ENCODE results near the gene P4HA2.

The P4HA2 gene

GRCh38 chr5:132203916-132204315, 23.7 kb downstream of the P4HA2 start:
- no peak for DNase-seq (ENCODE audit: extremely low read depth, low read depth)
- no peak overlapping the region for H3K4me3 ChIP-seq (replicated peaks; ENCODE audit: low read depth, low read length)
- no peak for TF ChIP-seq CTCF (IDR thresholded peaks at IDR 0.05; ENCODE audit: low read depth, low read length, missing control alignments)

GRCh38 chr5:132203464-132203818, 24.2 kb downstream of the P4HA2 start:
- DNase-seq (ENCODE audit: extremely low read depth, low read depth): no peak
- no peak overlapping the region for H3K4me3 ChIP-seq (replicated peaks; ENCODE audit: low read depth, low read length)
- no peak for TF ChIP-seq CTCF (IDR thresholded peaks at IDR 0.05; ENCODE audit: low read depth, low read length, missing control alignments)

- no peak overlapping the region for H3K4me3 ChIP-seq (replicated peaks; ENCODE audit: low read depth, low read length)
- TF ChIP-seq CTCF (IDR thresholded peaks at IDR 0.05; ENCODE audit: low read depth, low read length, missing control alignments): no peak
- DNase-seq (ENCODE audit: extremely low read depth, low read depth): no peak
These were observed 24.8 kb downstream of the P4HA2 start for GRCh38 chr5:132202711-132203463.

- no peak for DNase-seq (ENCODE audit: extremely low read depth, low read depth)
- TF ChIP-seq CTCF (IDR thresholded peaks at IDR 0.05; ENCODE audit: low read depth, low read length, missing control alignments): no peak
- H3K4me3 ChIP-seq (replicated peaks; ENCODE audit: low read depth, low read length): no peak overlapping the region
These were observed 28.5 kb downstream of the P4HA2 start for GRCh38 chr5:132199116-132199680.

GRCh38 chr5:132198571-132198970, 29.1 kb downstream of the P4HA2 start:
- no peak for TF ChIP-seq CTCF (IDR thresholded peaks at IDR 0.05; ENCODE audit: low read depth, low read length, missing control alignments)
- no peak overlapping the region for H3K4me3 ChIP-seq (replicated peaks; ENCODE audit: low read depth, low read length)
- no peak for DNase-seq (ENCODE audit: extremely low read depth, low read depth)

- no peak overlapping the region for H3K4me3 ChIP-seq (replicated peaks; ENCODE audit: low read depth, low read length)
- no peak for TF ChIP-seq CTCF (IDR thresholded peaks at IDR 0.05; ENCODE audit: low read depth, low read length, missing control alignments)
- no peak for DNase-seq (ENCODE audit: extremely low read depth, low read depth)
These were observed 31.9 kb downstream of the P4HA2 start for GRCh38 chr5:132195727-132196126.

Measured in HFF-Myc (cell line).